ENCODE data around the gene PSAP.

PSAP gene

DNA sequence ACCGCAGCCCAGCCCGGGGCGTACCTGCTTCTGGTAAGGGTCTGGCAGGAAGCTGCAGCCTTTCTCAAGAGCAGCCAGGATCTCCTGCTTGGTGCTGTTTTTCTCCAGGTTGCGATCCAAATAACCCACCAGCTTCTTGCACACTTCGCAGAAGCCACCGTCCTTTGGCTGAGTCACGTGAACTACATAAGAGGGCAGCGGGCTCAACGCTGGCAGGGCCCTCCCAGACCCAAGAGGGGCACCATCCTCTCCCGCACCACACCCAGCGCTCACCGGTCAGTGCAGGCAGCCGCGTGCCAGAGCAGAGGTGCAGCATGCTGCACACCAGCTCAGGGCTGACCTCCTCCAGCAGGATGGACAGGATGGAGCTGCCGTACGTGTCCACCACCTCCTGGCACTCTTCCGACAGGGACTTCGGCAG, 31.6 kb downstream of the PSAP start:
- DNase-seq (ENCODE audit: low read depth): no peak
- TF ChIP-seq, protein P1, sequence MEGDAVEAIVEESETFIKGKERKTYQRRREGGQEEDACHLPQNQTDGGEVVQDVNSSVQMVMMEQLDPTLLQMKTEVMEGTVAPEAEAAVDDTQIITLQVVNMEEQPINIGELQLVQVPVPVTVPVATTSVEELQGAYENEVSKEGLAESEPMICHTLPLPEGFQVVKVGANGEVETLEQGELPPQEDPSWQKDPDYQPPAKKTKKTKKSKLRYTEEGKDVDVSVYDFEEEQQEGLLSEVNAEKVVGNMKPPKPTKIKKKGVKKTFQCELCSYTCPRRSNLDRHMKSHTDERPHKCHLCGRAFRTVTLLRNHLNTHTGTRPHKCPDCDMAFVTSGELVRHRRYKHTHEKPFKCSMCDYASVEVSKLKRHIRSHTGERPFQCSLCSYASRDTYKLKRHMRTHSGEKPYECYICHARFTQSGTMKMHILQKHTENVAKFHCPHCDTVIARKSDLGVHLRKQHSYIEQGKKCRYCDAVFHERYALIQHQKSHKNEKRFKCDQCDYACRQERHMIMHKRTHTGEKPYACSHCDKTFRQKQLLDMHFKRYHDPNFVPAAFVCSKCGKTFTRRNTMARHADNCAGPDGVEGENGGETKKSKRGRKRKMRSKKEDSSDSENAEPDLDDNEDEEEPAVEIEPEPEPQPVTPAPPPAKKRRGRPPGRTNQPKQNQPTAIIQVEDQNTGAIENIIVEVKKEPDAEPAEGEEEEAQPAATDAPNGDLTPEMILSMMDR (IDR thresholded peaks at IDR 0.05; ENCODE audit: control insufficient read depth, insufficient read depth, low read depth, low read length, missing control alignments): no peak
- H3K4me3 ChIP-seq (ENCODE audit: control insufficient read depth, low read depth, low read length): no peak overlapping the region

DNA sequence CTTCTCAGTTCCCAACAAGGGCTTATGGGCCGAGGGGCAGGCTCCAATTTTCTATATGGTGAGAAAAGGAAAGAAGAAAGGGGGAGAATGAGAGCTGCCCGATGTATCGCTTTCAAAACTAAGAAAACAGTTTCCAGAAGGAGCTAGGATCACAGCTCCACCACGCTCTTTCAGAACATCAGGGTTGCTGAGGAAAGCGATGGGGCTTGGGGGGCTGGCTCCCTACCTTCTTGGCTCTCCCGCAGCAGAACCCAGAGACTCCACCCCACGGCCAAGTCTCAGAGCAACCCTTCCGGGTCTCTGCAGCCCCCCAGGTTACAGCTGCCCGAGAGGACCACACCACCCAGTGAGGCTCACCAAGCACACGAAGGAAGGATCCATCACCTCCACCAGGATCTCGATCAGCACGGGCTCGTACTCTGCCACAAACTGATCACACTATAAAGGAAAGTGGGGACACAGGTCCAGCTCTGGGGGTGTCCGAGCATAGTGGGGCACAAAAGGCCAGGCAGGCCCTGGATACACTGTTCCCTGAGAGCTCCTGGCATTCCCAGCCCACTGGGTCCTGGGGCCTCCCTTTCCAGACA, 32.3 kb downstream of the PSAP start:
- DNase-seq (ENCODE audit: low read depth): no peak
- no peak overlapping the region for H3K4me3 ChIP-seq (ENCODE audit: control insufficient read depth, low read depth, low read length)
- TF ChIP-seq, protein P1 (IDR thresholded peaks at IDR 0.05; ENCODE audit: control insufficient read depth, insufficient read depth, low read depth, low read length, missing control alignments): no peak

DNA sequence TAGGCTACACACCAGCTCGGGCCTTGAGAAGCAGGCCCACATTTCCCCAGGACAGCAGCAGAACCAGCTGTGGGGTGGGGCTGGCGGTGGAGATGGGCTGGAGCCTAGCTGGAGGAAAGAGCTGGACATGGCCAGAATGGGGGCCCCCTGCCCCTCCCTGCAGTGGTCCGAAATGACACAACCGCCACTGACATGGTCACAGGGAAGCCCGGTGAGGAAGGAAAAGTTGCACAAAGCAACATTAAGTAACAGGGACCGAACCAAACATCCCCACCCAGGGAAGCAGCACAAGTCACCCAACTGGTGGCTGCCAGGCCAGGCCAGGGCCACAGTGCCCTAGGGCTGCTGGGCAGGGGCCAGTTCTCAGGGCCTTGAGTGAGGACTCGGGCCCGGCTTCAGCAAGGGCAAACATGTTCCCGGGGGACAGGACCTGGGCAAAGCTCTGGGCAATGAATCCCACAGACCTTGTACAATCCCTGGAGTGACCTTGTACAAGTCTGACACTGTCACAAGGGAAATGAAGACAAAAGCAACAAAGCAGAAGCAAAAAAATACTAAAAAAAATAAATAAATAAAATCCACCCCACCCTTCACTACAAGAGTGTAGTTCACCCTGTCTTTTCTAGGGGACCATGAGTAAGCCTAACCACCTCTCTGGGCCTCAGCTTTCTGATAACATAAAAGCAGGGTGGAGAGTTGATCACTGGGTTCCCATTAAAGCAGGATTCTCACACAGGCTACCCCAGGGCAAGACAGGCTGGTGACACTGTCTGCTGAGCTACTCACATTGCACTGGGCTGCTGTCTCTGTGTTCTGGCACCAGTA, 33.0 kb downstream of the PSAP start:
- H3K4me3 ChIP-seq (ENCODE audit: control insufficient read depth, low read depth, low read length): no peak overlapping the region
- no peak for DNase-seq (ENCODE audit: low read depth)
- TF ChIP-seq, protein P1 (IDR thresholded peaks at IDR 0.05; ENCODE audit: control insufficient read depth, insufficient read depth, low read depth, low read length, missing control alignments): no peak

DNA sequence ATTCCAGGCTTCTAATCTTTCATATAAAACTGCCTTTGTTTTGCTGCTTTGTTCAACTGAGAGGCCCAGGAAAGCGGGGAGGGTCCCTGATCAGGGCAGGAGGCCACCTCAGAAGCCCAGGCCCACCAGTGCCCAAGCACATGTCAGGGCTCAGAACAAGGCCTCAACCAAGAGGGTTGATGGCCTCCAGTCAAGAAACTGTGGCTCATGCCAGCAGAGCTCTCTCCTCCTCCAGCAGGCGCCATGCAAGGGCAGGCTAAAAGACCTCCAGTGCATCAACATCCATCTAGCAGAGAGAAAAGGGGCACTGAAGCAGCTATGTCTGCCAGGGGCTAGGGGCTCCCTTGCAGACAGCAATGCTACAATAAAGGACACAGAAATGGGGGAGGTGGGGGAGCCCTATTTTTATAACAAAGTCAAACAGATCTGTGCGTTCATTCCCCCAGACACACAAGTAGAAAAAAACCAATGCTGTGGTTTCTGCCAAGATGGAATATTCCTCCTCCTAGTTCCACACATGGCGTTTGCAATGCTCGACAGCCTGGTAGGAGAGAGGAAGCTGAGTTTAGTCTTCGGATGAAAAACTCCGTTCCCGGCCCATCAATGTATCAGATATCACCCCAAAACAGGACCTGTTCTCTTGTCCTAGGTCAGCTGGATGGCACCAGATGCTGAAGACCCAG, 34.0 kb downstream of the PSAP start:
- DNase-seq (ENCODE audit: low read depth): no peak
- TF ChIP-seq, protein P1 (IDR thresholded peaks at IDR 0.05; ENCODE audit: control insufficient read depth, insufficient read depth, low read depth, low read length, missing control alignments): no peak

DNA sequence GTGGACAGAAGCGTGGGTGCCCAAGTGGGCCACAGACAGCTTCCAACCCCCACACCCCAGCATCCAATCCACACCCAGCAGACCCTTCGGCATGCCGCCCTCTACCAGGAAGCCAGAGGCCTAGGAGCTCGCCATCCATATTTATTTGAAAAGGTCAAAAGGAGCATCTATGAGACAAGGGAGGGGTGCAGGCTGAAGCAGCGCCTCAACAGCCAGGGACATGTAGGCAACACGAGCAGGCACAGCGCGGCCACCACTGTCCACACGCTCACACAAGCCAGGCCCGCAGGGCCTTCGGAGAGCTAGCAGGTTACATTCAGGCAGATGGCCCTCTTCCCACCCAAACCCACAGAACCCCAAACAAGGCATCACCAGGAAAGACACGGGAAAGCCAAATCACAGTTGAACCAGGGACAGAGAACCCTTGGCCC, 34.6 kb downstream of the PSAP start:
- TF ChIP-seq, protein P1 (IDR thresholded peaks at IDR 0.05; ENCODE audit: control insufficient read depth, insufficient read depth, low read depth, low read length, missing control alignments): no peak
- no peak overlapping the region for H3K4me3 ChIP-seq (ENCODE audit: control insufficient read depth, low read depth, low read length)
- DNase-seq (ENCODE audit: low read depth): no peak

More for the DNA sequence above, 34.0 kb downstream of the PSAP start:
- no peak overlapping the region for H3K4me3 ChIP-seq (ENCODE audit: control insufficient read depth, low read depth, low read length)

DNA sequence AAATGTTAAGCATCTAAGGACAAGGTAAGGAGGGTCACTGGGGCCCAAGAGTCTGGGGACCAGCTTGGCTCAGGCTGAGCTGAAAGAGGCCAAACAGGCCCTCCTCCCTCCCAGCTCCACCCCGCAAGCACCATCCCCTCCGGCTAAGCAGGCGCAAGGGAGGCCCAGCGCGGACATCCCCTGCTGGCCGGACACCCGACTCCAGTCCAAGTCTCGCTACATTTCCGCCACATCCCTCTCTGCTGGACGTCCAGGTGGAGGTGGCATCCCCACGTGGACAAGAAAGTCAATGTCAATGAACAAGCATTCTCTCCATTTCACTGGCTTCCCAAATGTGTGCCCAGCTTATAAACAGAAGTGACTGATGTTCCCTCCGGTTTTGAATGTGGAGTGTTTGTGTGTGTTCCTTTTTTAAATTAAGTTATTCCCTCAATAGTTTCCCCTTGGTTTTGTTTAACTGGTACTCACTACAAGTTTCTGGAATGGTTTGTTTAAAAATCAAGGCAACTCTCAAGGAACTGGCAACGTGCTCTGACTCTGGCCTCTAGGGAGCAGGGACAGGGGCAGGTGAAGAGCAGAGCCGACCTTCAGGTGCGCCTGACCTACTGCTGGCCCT, 35.4 kb downstream of the PSAP start:
- DNase-seq (ENCODE audit: low read depth): no peak
- H3K4me3 ChIP-seq (ENCODE audit: control insufficient read depth, low read depth, low read length): no peak overlapping the region
- TF ChIP-seq, protein P1 (IDR thresholded peaks at IDR 0.05; ENCODE audit: control insufficient read depth, insufficient read depth, low read depth, low read length, missing control alignments): no peak
